C4-2B (cell line): ENCODE results near the gene LRP5.

Source experiments
- CTCF ChIP-seq: fragments of 450-650 bp; conservative IDR thresholded peaks from 2 replicates; pipeline ENCODE4 v1.5.1; 2017; ENCODE audit warnings: mild to moderate bottlenecking
- ZFX ChIP-seq: fragments of 450-650 bp; IDR thresholded peaks from 2 replicates; pipeline ENCODE4 v1.6.1; 2017

DNA sequence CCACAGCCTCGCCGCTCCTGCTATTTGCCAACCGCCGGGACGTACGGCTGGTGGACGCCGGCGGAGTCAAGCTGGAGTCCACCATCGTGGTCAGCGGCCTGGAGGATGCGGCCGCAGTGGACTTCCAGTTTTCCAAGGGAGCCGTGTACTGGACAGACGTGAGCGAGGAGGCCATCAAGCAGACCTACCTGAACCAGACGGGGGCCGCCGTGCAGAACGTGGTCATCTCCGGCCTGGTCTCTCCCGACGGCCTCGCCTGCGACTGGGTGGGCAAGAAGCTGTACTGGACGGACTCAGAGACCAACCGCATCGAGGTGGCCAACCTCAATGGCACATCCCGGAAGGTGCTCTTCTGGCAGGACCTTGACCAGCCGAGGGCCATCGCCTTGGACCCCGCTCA is 35.5 kb downstream of the LRP5 start:
- TF ChIP-seq CTCF (no peak), ZFX (no peak)
